ENCODE data around the gene PPP2R5C. TPM values are rescaled to one million over a fixed set of nuclear protein-coding genes. Genes with fewer than 3 reads are reported as not detected.
"Not testable (repeated sequence)": the region's sequence is repeated elsewhere in the genome, so short reads cannot be mapped to it uniquely, and the experiment has no call there.

Gene PPP2R5C
- total RNA-seq, 1 donor from 2014 or later, result 237 TPM

- intact Hi-C loops (cut with micrococcal nuclease), result not testable (repeated sequence)
Measured at GRCh38 chr14:101744382-101744781, 17.1 kb upstream of the PPP2R5C start.

- intact Hi-C loops (cut with micrococcal nuclease), result not testable (repeated sequence)
Measured at GRCh38 chr14:101749756-101750155, 11.8 kb upstream of the PPP2R5C start.

- intact Hi-C loops (cut with micrococcal nuclease), result no loop called here
Measured at GRCh38 chr14:101754893-101755292, 6.6 kb upstream of the PPP2R5C start.

- intact Hi-C loops (cut with micrococcal nuclease), result no loop called here
Measured at GRCh38 chr14:101755591-101756324, 5.8 kb upstream of the PPP2R5C start.

GRCh38 chr14:101757064-101757838 lies 4.3 kb upstream of the PPP2R5C start:
- intact Hi-C loops (cut with micrococcal nuclease), result no loop called here

GRCh38 chr14:101757839-101758211 lies 3.7 kb upstream of the PPP2R5C start:
- intact Hi-C loops (cut with micrococcal nuclease), result no loop called here

GRCh38 chr14:101758913-101759593 lies 2.5 kb upstream of the PPP2R5C start:
- intact Hi-C loops (cut with micrococcal nuclease), result no loop called here

GRCh38 chr14:101760138-101761011 lies 1.1 kb upstream of the PPP2R5C start:
- intact Hi-C loops (cut with micrococcal nuclease), result loop anchor here (1.0 to 5.0 kb wide), 12 partner anchors 29 to 1386 kb away; partner anchors contain the start of genes CINP, DYNC1H1, HSP90AA1 and RCOR1

- intact Hi-C loops (cut with micrococcal nuclease), result loop anchor here (1.0 to 5.0 kb wide), 8 partner anchors 39 to 1387 kb away; partner anchors contain the start of genes CINP, DYNC1H1, RCOR1 and TECPR2
Measured at GRCh38 chr14:101761881-101762529, 496 bp downstream of the PPP2R5C start.

- intact Hi-C loops (cut with micrococcal nuclease), result loop anchor here (5.0 kb wide), 3 partner anchors 200 to 830 kb away; partner anchors contain the start of genes DYNC1H1, RCOR1 and ZNF839
Measured at GRCh38 chr14:101762530-101763101, 1.1 kb downstream of the PPP2R5C start.

- intact Hi-C loops (cut with micrococcal nuclease), result loop anchor here (5.0 kb wide), 3 partner anchors 198 to 828 kb away; partner anchors contain the start of genes DYNC1H1, RCOR1 and ZNF839
Measured at GRCh38 chr14:101763941-101764709, 2.6 kb downstream of the PPP2R5C start.

GRCh38 chr14:101767618-101768362 lies 6.3 kb downstream of the PPP2R5C start:
- intact Hi-C loops (cut with micrococcal nuclease), result no loop called here

- intact Hi-C loops (cut with micrococcal nuclease), result loop anchor here (2.0 to 5.0 kb wide), 2 partner anchors 63 to 122 kb away; no protein-coding TSS in a partner anchor
Measured at GRCh38 chr14:101770183-101770582, 8.7 kb downstream of the PPP2R5C start.

- intact Hi-C loops (cut with micrococcal nuclease), result loop anchor here (5.0 kb wide), 1 partner anchor 120 kb away; no protein-coding TSS in a partner anchor
Measured at GRCh38 chr14:101772770-101773169, 11.3 kb downstream of the PPP2R5C start.

- intact Hi-C loops (cut with micrococcal nuclease), result loop anchor here (5.0 kb wide), 1 partner anchor 119 kb away; no protein-coding TSS in a partner anchor
Measured at GRCh38 chr14:101773378-101773777, 11.9 kb downstream of the PPP2R5C start.

- intact Hi-C loops (cut with micrococcal nuclease), result loop anchor here (5.0 kb wide), 1 partner anchor 118 kb away; no protein-coding TSS in a partner anchor
Measured at GRCh38 chr14:101774006-101774795, 12.7 kb downstream of the PPP2R5C start.

GRCh38 chr14:101774814-101775213 lies 13.3 kb downstream of the PPP2R5C start:
- intact Hi-C loops (cut with micrococcal nuclease), result loop anchor here (5.0 kb wide), 1 partner anchor 117 kb away; no protein-coding TSS in a partner anchor
